HL-60 (cell line): ENCODE measurements around the gene LBR.
"Not testable (repeated sequence)": the region's sequence is repeated elsewhere in the genome, so short reads cannot be mapped to it uniquely, and the experiment has no call there.

Experiments
- DNase-seq, 2 experiments: peaks; one replicate each; pipeline ENCODE4 v3.0.0-alpha.2; 2010 to 2020; ENCODE audit warnings: low read depth in 1 of 2, low spot score in 1 of 2
- H3K27ac ChIP-seq: fragments of 250-450 bp; sonication (Bioruptor Pico); replicated peaks from 2 replicates; pipeline ENCODE4 v1.5.1; 2020; ENCODE audit warnings: mild to moderate bottlenecking, moderate library complexity
- H3K27me3 ChIP-seq: fragments of 250-450 bp; sonication (Bioruptor Pico); 2 replicates; pipeline ENCODE4 v1.5.1; 2021; ENCODE audit warnings: mild to moderate bottlenecking, moderate library complexity; ENCODE audit not compliant: insufficient read depth, poor library complexity, severe bottlenecking
- H3K4me3 ChIP-seq: replicated peaks from 2 replicates; pipeline ENCODE4 v1.5.1; 2011; ENCODE audit warnings: mild to moderate bottlenecking, control low read depth, low read length; ENCODE audit not compliant: insufficient read depth
- CTCF ChIP-seq: IDR thresholded peaks from one replicate; pipeline ENCODE4 v1.5.1; 2011; ENCODE audit warnings: low read length, control low read depth, inconsistent platforms; ENCODE audit not compliant: insufficient read depth
- GABPA ChIP-seq: IDR thresholded peaks from 2 replicates; pipeline ENCODE4 v1.6.1; 2012; ENCODE audit warnings: low read depth
- POLR2AphosphoS5 ChIP-seq: IDR thresholded peaks from 2 replicates; pipeline ENCODE4 v1.6.1; 2012; ENCODE audit warnings: low read depth
- REST ChIP-seq: IDR thresholded peaks from 2 replicates; pipeline ENCODE4 v1.6.1; 2012; ENCODE audit warnings: low read depth; ENCODE audit not compliant: insufficient replicate concordance
- SPI1 ChIP-seq: IDR thresholded peaks from 2 replicates; pipeline ENCODE4 v1.6.1; 2012; ENCODE audit warnings: low read depth, mild to moderate bottlenecking, borderline replicate concordance

LBR gene

GRCh38 chr1:225396357-225396756 lies 31.5 kb downstream of the LBR start:
- TF ChIP-seq CTCF (no peak), REST (no peak), SPI1 (no peak), GABPA (no peak), POLR2AphosphoS5 (no peak)
- no peak overlapping the region for H3K27ac ChIP-seq
- no peaks in the 10 kb centered on the region for H3K27me3 ChIP-seq
- DNase-seq: no peak
- H3K4me3 ChIP-seq: no peak overlapping the region

- TF ChIP-seq GABPA (no peak), POLR2AphosphoS5 (no peak)
- no peak for DNase-seq
- Histone ChIP-seq H3K27ac (no peak overlapping the region), H3K27me3 (no peaks in the 10 kb centered on the region), H3K4me3 (no peak overlapping the region)
These were observed 38.0 kb downstream of the LBR start for GRCh38 chr1:225389843-225390242.

- DNase-seq: peak in 1 of 2 experiments; percentile 7
- TF ChIP-seq GABPA: no peak
- TF ChIP-seq CTCF: no peak
- H3K4me3 ChIP-seq: no peak overlapping the region
These were observed 39.5 kb downstream of the LBR start for GRCh38 chr1:225388372-225388771.

GRCh38 chr1:225386860-225387259 lies 41.0 kb downstream of the LBR start:
- not testable (repeated sequence) for H3K4me3 ChIP-seq, H3K27ac ChIP-seq, DNase-seq, H3K27me3 ChIP-seq

More at GRCh38 chr1:225388372-225388771, 39.5 kb downstream of the LBR start:
- H3K27me3 ChIP-seq: no peaks in the 10 kb centered on the region
- no peak overlapping the region for H3K27ac ChIP-seq

GRCh38 chr1:225380691-225381090 lies 47.1 kb downstream of the LBR start:
- TF ChIP-seq GABPA: no peak
- no peak for TF ChIP-seq SPI1
- TF ChIP-seq REST: no peak
- TF ChIP-seq POLR2AphosphoS5: no peak
- no peak for TF ChIP-seq CTCF

More at GRCh38 chr1:225380691-225381090, 47.1 kb downstream of the LBR start:
- no peak for DNase-seq
- H3K27me3 ChIP-seq: no peaks in the 10 kb centered on the region
- H3K4me3 ChIP-seq: no peak overlapping the region
- H3K27ac ChIP-seq: no peak overlapping the region
